Mucosa of descending colon (tissue), 3 donors: ENCODE measurements around the gene CPT1B. TPM values are rescaled to one million over a fixed set of nuclear protein-coding genes. Genes with fewer than 3 reads are reported as not detected.
"Not testable (repeated sequence)": the region's sequence is repeated elsewhere in the genome, so short reads cannot be mapped to it uniquely, and the experiment has no call there.

ENCODE experiments used
- ATAC-seq: fragments of 200-7000 bp; cut with Tn5 transposase; one replicate; pipeline ENCODE4 v1.9.1; 2020; ENCODE audit warnings: mild to moderate bottlenecking, moderate library complexity
- DNase-seq, 3 donors: peaks; one replicate each; pipeline ENCODE4 v3.0.0-alpha.2; 2020
- H3K36me3 ChIP-seq: fragments of 200-600 bp; one replicate; pipeline ENCODE4 v1.8.0; 2021; ENCODE audit warnings: low read depth, mild to moderate bottlenecking
- H3K4me1 ChIP-seq: fragments of 200-600 bp; one replicate; pipeline ENCODE4 v1.8.0; 2021; ENCODE audit warnings: low read depth, mild to moderate bottlenecking
- H3K4me3 ChIP-seq: fragments of 200-600 bp; one replicate; pipeline ENCODE4 v1.8.0; 2021; ENCODE audit warnings: mild to moderate bottlenecking
- H3K9me3 ChIP-seq: fragments of 200-600 bp; one replicate; pipeline ENCODE4 v1.8.0; 2021; ENCODE audit warnings: mild to moderate bottlenecking
- CTCF ChIP-seq: fragments of 200-600 bp; IDR thresholded peaks from one replicate; pipeline ENCODE4 v1.8.0; 2022; ENCODE audit warnings: antibody characterized with exemption, mild to moderate bottlenecking
- intact Hi-C, 2 donors: fragments of 100-400 bp; cut with DNase I in 1 of 2; cut with micrococcal nuclease in 1 of 2; formaldehyde crosslinking; loops; one replicate each; pipeline versions ENCODE4 v1.11.0 to v1.11.1; 2022; cut with DNase I, micrococcal nuclease
- total RNA-seq, 3 donors: library from RNA; stranded (reverse); fragmentation: NEBNext Ultra II Directional in 2 of 3; extraction: Animal tissue kit (Norgen Biotek cat#: 25700) in 2 of 3; gene quantifications; one replicate each; pipeline versions ENCODE4 v1.2.1 to v1.2.4, GENCODE V29; 2021 to 2023
- donor health status: DM: no; HTN: no; CAD: no; lungs with moderate emphysema.
- donor health status: DM: no; HTN: no; CAD: no.
- donor health status: DM: no; HTN: yes; CAD: no.

Gene CPT1B
- total RNA-seq, 3 donors from 2014 or later = 24.5 to 51.6 (median 29.9) TPM

DNA sequence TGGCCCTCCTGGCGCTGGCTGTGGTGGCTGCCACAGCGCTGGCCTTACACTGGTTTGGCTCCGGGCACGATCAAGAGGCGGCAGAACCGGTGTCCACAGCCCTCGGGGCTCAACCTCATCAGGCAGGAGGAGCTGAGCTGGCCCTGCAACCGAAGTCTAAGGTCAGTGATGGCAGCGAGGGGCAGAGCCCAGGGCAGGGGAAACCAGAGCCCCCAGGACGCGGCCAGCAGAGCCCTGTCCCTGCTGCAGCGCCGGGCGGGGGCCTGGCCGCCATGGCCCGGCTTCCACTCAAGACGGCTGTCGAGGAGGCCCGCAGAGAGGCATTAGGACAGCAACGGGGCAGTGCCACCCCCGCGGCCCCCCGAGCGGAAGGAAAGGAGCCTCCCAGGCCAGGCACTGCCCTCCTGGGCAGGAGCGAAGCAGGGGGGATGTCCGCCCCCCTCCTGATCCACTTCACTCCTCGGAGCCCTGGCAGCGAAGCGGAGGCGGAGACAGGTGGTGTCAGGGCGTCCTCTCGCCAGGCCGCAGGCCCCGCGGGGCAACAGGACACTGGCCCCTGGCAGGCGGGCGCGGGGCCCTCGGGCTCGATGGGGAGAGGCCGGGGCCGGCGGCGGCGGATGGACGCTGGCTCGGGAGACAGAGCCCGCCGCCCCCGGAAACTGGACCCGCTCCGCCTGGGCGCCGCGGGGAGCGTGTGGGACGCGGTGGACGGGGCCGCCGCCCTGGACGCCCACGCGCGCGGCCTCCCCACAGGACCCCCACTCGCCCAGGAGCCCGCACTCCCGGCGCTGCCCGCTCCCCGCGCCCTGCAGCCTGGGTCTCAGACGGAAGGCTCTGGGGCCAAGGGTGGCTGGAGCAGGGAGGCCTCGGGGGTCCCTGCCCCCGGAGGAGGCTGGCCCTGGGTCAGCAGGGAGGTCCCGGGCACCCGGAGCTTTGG is 31.6 kb downstream of the CPT1B start:
- H3K4me1 ChIP-seq = peaks cover 7% of the 10 kb centered on the region
- no peak for ATAC-seq
- H3K9me3 ChIP-seq = no peaks in the 10 kb centered on the region
- H3K36me3 ChIP-seq = no peaks in the 10 kb centered on the region
- DNase-seq = peak in 1 of 3 donors; percentile 35
- intact Hi-C loops = no loop called here
- H3K4me3 ChIP-seq = no peak overlapping the region
- TF ChIP-seq CTCF = no peak

- intact Hi-C loops = no loop called here
- peaks cover 7% of the 10 kb centered on the region for H3K4me1 ChIP-seq
- no peak for TF ChIP-seq CTCF
- H3K36me3 ChIP-seq = no peaks in the 10 kb centered on the region
- ATAC-seq = no peak
- no peaks in the 10 kb centered on the region for H3K9me3 ChIP-seq
- peak in 1 of 3 donors; percentile 34 for DNase-seq
- H3K4me3 ChIP-seq = no peak within 1 kb of the TSS
These were observed 32.5 kb downstream of the CPT1B start, which contains the start of gene KLHDC7B for GRCh38 chr22:50545522-50546325. Gene KLHDC7B (plus strand): TSS chr22:50545899. CDS start chr22:50546244, 345 bp downstream.

- intact Hi-C loops = no loop called here
- Histone ChIP-seq H3K4me1 (peaks cover 12% of the 10 kb centered on the region), H3K4me3 (no peak overlapping the region), H3K9me3 (no peaks in the 10 kb centered on the region), H3K36me3 (no peaks in the 10 kb centered on the region)
- peak; percentile 50 for ATAC-seq
- TF ChIP-seq CTCF = no peak
- DNase-seq = peak; percentile 58 to 76 (median 68)
These were observed 33.4 kb downstream of the CPT1B start for GRCh38 chr22:50544746-50545253.

DNA sequence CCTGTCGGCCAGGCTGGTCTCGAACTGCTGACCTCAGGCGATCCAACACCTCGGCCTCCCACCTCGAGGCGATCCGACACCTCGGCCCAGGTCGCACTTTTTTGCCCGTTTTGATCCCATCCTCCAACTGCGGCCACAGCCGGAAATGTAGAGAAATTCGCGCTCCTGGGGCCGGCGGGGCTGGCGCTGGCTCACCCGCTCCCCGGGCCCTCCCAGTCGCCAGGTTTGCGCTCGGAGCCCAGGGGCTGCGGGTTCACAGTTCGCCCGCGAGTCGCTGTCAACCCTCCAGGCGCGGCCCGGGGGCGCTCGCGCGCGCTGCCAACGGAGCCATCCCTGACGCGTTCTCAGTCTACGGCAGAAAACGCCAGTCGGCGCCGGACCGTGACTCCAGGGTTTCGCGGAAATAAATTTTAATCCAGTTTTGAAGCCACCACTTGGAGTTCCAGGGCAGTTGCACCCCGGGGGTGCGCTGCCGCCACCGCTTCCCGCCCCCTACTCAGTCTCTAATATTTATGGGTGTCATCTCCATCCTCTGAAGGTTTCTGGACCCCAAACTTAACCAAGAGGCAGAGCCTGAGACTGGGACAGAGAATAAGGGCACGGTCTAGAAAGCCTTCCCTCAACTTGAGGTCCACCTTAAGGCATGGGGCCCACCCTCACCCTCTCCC is 34.0 kb downstream of the CPT1B start:
- Histone ChIP-seq H3K4me1 (peaks cover 16% of the 10 kb centered on the region), H3K4me3 (no peak overlapping the region), H3K9me3 (no peaks in the 10 kb centered on the region), H3K36me3 (no peaks in the 10 kb centered on the region)
- peak; percentile 73 for ATAC-seq
- intact Hi-C loops = no loop called here
- peak; percentile 54 for TF ChIP-seq CTCF
- DNase-seq = peak; percentile 91 to 94 (median 92)

DNA sequence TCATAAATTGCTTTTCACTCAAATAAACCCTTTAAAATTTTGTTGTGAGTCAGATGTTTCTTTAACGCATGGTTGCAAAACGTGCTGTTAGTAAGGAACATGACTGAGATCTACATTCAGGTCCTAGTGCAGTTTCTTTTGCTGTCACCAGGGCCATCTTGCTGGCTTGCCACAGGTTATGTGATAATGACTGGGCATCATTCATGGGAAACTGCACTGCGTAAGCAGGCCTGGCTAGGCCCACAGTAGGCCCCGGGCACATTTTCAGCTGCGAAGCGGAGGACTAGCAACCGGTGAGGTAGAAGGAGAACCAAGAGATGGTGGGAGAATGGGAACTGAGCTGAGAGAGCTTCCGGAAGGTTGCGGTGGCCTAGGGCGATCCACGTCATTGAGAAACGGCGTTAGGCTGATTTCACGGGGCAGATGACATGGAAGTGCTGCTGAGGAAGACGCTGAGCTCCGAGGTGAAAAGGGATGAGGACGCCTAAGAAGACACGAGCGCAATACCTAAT is 35.8 kb downstream of the CPT1B start:
- DNase-seq (peak in 2 of 3 donors; percentile 50 to 59), ATAC-seq (no peak)
- no peaks in the 10 kb centered on the region for H3K9me3 ChIP-seq
- no peak for TF ChIP-seq CTCF
- H3K4me3 ChIP-seq = no peak overlapping the region
- H3K36me3 ChIP-seq = no peaks in the 10 kb centered on the region
- peaks cover 19% of the 10 kb centered on the region for H3K4me1 ChIP-seq
- intact Hi-C loops = no loop called here

- ATAC-seq = peak; percentile 43
- H3K4me3 ChIP-seq, intact Hi-C loops, H3K9me3 ChIP-seq, H3K36me3 ChIP-seq: not testable (repeated sequence)
- DNase-seq = peak in 2 of 3 donors; percentile 31 to 68
- peaks cover 19% of the 10 kb centered on the region for H3K4me1 ChIP-seq
These were observed 36.6 kb downstream of the CPT1B start for GRCh38 chr22:50541667-50542026.
